Panc1 (cell line): Measurements from ENCODE around the gene CBS. TPM values are rescaled to one million over a fixed set of nuclear protein-coding genes. Genes with fewer than 3 reads are reported as not detected.
"Not testable (repeated sequence)": the region's sequence is repeated elsewhere in the genome, so short reads cannot be mapped to it uniquely, and the experiment has no call there.

Source experiments
- ATAC-seq: fragments of 200-7000 bp; cut with Tn5 transposase; 2 replicates; pipeline ENCODE4 v1.9.1; 2020; ENCODE audit warnings: mild to moderate bottlenecking, moderate library complexity
- BruUV-seq: library from RNA; stranded (reverse); fragments of 400-500 nt; replicated peaks from 2 replicates; lab custom pipeline; 2021; lab: Mats Ljungman, UMichigan
- CTCF ChIA-PET: fragments of 300-600 bp; sonication (Branson Sonifier 250); formaldehyde crosslinking; loops from one replicate; lab custom pipeline; 2022; ENCODE audit warnings: antibody characterized with exemption; lab: Charles Lee
- POLR2A ChIA-PET: fragments of 300-600 bp; sonication (Branson Sonifier 250); formaldehyde crosslinking; loops from one replicate; lab custom pipeline; 2022; ENCODE audit warnings: antibody characterized with exemption; lab: Charles Lee
- DNase-seq: peaks from one replicate; pipeline ENCODE4 v3.0.0-alpha.2; 2010; ENCODE audit warnings: low read depth, low spot score
- H3K27ac ChIP-seq: 2 replicates; pipeline ENCODE4 v1.5.1; 2011; ENCODE audit warnings: mild to moderate bottlenecking, low read length, inconsistent platforms
- H3K27me3 ChIP-seq: fragments of 200-500 bp; sonication (Bioruptor generic); 2 replicates; pipeline ENCODE4 v1.6.0; 2014; ENCODE audit warnings: low read length, inconsistent platforms; ENCODE audit not compliant: control insufficient read depth, insufficient read depth
- H3K36me3 ChIP-seq: fragments of 200-500 bp; sonication (Bioruptor generic); 2 replicates; pipeline ENCODE4 v1.5.1; 2014; ENCODE audit warnings: inconsistent platforms, mild to moderate bottlenecking, low read length, moderate library complexity; ENCODE audit not compliant: control insufficient read depth, insufficient read depth
- H3K4me1 ChIP-seq: 2 replicates; pipeline ENCODE4 v1.5.1; 2011; ENCODE audit warnings: inconsistent platforms, mild to moderate bottlenecking, low read length, moderate library complexity; ENCODE audit not compliant: control insufficient read depth, insufficient read depth
- H3K4me3 ChIP-seq, 2 experiments: 2 replicates each; pipeline ENCODE4 v1.5.1; 2011 to 2012; ENCODE audit warnings: low read depth in 2 of 2, low read length in 2 of 2, mild to moderate bottlenecking in 2 of 2, inconsistent platforms in 1 of 2, moderate library complexity in 1 of 2
- H3K9me3 ChIP-seq: fragments of 200-500 bp; sonication (Bioruptor generic); 2 replicates; pipeline ENCODE4 v1.5.1; 2014; ENCODE audit warnings: low read depth, mild to moderate bottlenecking, inconsistent platforms, low read length, moderate library complexity; ENCODE audit not compliant: control insufficient read depth, insufficient read depth
- POLR2AphosphoS5 ChIP-seq: IDR thresholded peaks from 2 replicates; pipeline ENCODE4 v1.6.1; 2012; ENCODE audit warnings: mild to moderate bottlenecking, low read depth, low read length, moderate library complexity
- SIN3A ChIP-seq: IDR thresholded peaks from 2 replicates; pipeline ENCODE4 v1.6.1; 2012; ENCODE audit warnings: low read depth, mild to moderate bottlenecking, low read length, moderate library complexity, borderline replicate concordance; ENCODE audit not compliant: insufficient read depth
- TCF7L2 ChIP-seq: IDR thresholded peaks from 2 replicates; pipeline ENCODE4 v1.6.1; 2011; ENCODE audit warnings: mild to moderate bottlenecking, low read depth, low read length, inconsistent platforms
- in situ Hi-C: cut with HindIII; loops from 2 replicates; pipeline ENCODE4 v1.10.0; 2016; ENCODE audit warnings: low sequenced_read_pairs, low pct_unique_long_range_greater_than_20kb
- intact Hi-C: fragments of 100-400 bp; cut with micrococcal nuclease; formaldehyde crosslinking; loops from one replicate; pipeline ENCODE4 v1.10.0; 2022; ENCODE audit not compliant: unreplicated experiment
- total RNA-seq: library from RNA; stranded (reverse); gene quantifications from one replicate; pipeline ENCODE4 v1.2.1, GENCODE V29; 2021; ENCODE audit not compliant: unreplicated experiment
- TF ChIP-seq, protein P1 (sequence below): fragments of 450-650 bp; IDR thresholded peaks from 2 replicates; pipeline ENCODE4 v1.5.1; 2017; ENCODE audit warnings: mild to moderate bottlenecking
- TF ChIP-seq, protein P2 (sequence below), 2 experiments: IDR thresholded peaks; 2 replicates each; pipeline ENCODE4 v1.6.1; 2011 to 2012; ENCODE audit warnings: low read depth in 2 of 2, control low read depth in 1 of 2, low read length in 1 of 2, mild to moderate bottlenecking in 1 of 2, moderate library complexity in 1 of 2; ENCODE audit not compliant: insufficient read depth in 1 of 2

The CBS gene
- total RNA-seq, 1 experiment from 2014 or later, result 62.5 TPM

DNA sequence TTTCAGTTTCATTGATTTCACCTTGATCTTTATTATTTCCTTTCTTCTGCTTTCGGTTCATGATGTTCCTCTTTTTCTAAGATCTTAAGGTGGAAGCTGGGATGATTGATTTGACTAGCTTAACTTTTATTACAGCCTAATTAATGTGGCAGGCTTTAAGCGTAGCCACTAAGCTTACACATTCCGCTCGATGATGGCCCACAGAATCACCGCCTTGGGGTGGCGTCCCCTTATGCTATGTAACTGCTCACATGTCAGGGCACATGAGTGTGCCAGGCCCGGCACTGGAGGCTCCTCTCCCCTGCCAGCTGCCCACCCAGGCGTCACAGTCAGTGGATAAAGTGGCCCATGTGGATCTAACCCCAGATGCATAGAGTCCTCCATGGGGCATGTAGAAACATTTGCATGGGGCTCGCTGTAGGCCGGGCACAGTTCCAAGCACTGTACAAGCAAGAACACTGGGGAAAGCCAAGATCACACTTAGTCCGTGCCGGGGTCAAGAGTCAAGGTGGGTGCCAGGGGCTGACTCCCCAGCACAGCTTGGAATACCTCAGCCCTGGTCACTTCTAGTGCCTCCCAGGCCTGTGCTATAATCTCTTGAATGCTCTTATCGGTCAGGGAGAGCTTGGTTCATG, 59.6 kb downstream of the CBS start:
- in situ Hi-C loops, result no loop called here
- TF ChIP-seq, protein P1, sequence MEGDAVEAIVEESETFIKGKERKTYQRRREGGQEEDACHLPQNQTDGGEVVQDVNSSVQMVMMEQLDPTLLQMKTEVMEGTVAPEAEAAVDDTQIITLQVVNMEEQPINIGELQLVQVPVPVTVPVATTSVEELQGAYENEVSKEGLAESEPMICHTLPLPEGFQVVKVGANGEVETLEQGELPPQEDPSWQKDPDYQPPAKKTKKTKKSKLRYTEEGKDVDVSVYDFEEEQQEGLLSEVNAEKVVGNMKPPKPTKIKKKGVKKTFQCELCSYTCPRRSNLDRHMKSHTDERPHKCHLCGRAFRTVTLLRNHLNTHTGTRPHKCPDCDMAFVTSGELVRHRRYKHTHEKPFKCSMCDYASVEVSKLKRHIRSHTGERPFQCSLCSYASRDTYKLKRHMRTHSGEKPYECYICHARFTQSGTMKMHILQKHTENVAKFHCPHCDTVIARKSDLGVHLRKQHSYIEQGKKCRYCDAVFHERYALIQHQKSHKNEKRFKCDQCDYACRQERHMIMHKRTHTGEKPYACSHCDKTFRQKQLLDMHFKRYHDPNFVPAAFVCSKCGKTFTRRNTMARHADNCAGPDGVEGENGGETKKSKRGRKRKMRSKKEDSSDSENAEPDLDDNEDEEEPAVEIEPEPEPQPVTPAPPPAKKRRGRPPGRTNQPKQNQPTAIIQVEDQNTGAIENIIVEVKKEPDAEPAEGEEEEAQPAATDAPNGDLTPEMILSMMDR, result no peak
- no peak for TF ChIP-seq SIN3A
- no peak for TF ChIP-seq POLR2AphosphoS5
- POLR2A ChIA-PET, result no interaction called here
- CTCF ChIA-PET, result no interaction called here
- no peaks in the 10 kb centered on the region for H3K9me3 ChIP-seq
- H3K4me1 ChIP-seq, result no peaks in the 10 kb centered on the region
- no peak overlapping the region for H3K27ac ChIP-seq
- no peaks in the 10 kb centered on the region for H3K27me3 ChIP-seq
- DNase-seq (no peak), ATAC-seq (no peak)
- intact Hi-C loops, result no loop called here
- BruUV-seq, result no TSS peak
- H3K4me3 ChIP-seq, result no peak overlapping the region
- no peaks in the 10 kb centered on the region; the same call in 1 of the 2 replicates for H3K36me3 ChIP-seq

DNA sequence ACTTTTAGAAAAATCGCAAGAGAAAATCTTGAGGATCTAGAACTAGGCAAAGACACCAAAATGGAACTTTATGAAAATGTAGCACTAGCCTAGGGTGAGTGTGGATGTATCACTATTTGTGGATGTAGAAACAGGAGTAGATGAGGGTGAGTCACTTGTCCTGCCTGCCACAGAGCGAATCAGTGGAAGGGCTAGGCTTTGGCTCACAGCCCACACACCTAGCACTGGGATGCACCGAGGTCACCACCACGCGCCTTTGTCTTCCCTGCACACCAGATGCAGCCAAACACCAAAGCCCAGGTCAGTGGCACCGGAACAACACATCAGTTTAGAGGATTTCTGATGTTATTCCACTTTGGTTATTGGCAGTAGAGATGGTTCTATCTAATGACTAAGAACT, 63.0 kb downstream of the CBS start:
- in situ Hi-C loops, result no loop called here
- TF ChIP-seq POLR2AphosphoS5 (no peak), SIN3A (no peak), TCF7L2 (no peak)
- no peak for ATAC-seq

DNA sequence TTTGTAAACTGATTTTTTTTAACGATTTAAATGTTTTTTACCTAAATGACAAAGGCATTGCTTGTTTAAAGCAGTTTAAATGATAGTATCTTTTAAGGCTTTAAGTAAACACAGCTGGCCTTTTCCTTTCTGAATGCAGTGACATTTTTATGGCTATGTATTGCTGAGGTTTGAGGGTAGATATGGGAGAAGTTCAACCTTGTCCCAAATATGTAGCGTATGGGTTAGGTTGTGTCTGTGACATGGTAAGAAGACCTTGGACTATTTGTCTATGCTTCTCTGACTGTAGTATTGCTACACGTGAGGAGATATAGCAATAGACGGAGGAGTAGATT, 68.8 kb downstream of the CBS start:
- in situ Hi-C loops (no loop called here), intact Hi-C loops (no loop called here)
- no peaks in the 10 kb centered on the region for H3K9me3 ChIP-seq
- no peaks in the 10 kb centered on the region for H3K4me1 ChIP-seq
- ATAC-seq, result no peak
- no peak overlapping the region for H3K27ac ChIP-seq
- POLR2A ChIA-PET, result no interaction called here
- BruUV-seq, result no TSS peak
- no peak overlapping the region for H3K4me3 ChIP-seq
- no peak for DNase-seq
- H3K27me3 ChIP-seq, result no peaks in the 10 kb centered on the region
- CTCF ChIA-PET, result no interaction called here
- H3K36me3 ChIP-seq, result no peaks in the 10 kb centered on the region
- TF ChIP-seq, protein P2, sequence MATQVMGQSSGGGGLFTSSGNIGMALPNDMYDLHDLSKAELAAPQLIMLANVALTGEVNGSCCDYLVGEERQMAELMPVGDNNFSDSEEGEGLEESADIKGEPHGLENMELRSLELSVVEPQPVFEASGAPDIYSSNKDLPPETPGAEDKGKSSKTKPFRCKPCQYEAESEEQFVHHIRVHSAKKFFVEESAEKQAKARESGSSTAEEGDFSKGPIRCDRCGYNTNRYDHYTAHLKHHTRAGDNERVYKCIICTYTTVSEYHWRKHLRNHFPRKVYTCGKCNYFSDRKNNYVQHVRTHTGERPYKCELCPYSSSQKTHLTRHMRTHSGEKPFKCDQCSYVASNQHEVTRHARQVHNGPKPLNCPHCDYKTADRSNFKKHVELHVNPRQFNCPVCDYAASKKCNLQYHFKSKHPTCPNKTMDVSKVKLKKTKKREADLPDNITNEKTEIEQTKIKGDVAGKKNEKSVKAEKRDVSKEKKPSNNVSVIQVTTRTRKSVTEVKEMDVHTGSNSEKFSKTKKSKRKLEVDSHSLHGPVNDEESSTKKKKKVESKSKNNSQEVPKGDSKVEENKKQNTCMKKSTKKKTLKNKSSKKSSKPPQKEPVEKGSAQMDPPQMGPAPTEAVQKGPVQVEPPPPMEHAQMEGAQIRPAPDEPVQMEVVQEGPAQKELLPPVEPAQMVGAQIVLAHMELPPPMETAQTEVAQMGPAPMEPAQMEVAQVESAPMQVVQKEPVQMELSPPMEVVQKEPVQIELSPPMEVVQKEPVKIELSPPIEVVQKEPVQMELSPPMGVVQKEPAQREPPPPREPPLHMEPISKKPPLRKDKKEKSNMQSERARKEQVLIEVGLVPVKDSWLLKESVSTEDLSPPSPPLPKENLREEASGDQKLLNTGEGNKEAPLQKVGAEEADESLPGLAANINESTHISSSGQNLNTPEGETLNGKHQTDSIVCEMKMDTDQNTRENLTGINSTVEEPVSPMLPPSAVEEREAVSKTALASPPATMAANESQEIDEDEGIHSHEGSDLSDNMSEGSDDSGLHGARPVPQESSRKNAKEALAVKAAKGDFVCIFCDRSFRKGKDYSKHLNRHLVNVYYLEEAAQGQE (IDR thresholded peaks at IDR 0.05; ENCODE audit: insufficient read depth in 1 of 2, low read depth in 2 of 2, low read length in 1 of 2), result no peak
- TF ChIP-seq POLR2AphosphoS5 (no peak), SIN3A (no peak), TCF7L2 (no peak)
- TF ChIP-seq, protein P1, result no peak

More for the DNA sequence above, 63.0 kb downstream of the CBS start:
- H3K36me3 ChIP-seq, result no peaks in the 10 kb centered on the region; the same call in 1 of the 2 replicates
- H3K27ac ChIP-seq, result no peak overlapping the region
- intact Hi-C loops, result no loop called here
- H3K27me3 ChIP-seq, result no peaks in the 10 kb centered on the region
- no peaks in the 10 kb centered on the region for H3K4me1 ChIP-seq
- H3K4me3 ChIP-seq, result no peak overlapping the region
- no TSS peak for BruUV-seq
- ChIA-PET CTCF (no interaction called here), POLR2A (no interaction called here)
- DNase-seq, result no peak
- H3K9me3 ChIP-seq, result no peaks in the 10 kb centered on the region

DNA sequence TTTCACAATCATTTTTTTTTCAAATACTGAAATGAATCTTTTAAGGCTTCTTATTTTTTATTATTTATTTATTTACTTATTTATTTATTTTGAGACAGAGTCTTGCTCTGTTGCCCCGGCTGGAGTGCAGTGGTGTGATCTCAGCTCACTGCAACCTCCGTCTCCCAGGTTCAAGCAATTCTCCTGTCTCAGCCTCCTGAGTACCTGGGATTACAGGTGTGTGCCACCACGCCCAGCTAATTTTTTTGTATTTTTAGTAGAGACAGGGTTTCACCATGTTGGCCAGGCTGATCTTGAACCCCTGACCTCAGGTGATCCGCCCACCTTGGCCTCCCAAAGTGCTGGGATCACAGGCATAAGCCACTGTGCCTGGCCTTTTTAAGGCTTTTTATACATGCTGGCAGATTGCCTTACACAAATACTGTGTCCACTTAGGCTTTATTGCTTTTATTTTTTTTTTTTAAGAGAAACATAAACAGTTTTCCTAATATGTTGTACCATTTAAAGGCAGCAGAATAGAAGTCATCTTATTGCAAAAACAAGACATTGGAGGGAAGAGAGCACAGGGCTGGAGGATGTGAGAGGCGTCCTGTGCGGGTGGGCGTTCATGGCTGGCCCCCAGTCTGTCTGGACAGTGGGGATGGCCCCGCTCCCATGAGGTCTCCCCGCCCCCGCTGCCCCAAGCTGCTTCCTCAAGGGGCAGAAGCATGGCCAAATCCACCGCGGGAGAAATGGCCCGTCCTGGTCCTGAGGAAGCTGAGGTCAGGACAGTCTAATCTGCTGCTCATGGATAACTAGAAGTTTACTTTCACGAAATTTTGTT, 69.4 kb downstream of the CBS start:
- H3K36me3 ChIP-seq, DNase-seq, intact Hi-C loops, ATAC-seq, H3K9me3 ChIP-seq, H3K27ac ChIP-seq, in situ Hi-C loops, CTCF ChIA-PET, BruUV-seq, H3K4me1 ChIP-seq, POLR2A ChIA-PET, H3K4me3 ChIP-seq, H3K27me3 ChIP-seq: not testable (repeated sequence)
